HFF-Myc (cell line): ENCODE results near the gene CFAP251.
A peak's percentile ranks its signal among the peaks of the same experiment; 100 is the strongest.
"Not testable (repeated sequence)": the region's sequence is repeated elsewhere in the genome, so short reads cannot be mapped to it uniquely, and the experiment has no call there.

Experiments used
- DNase-seq: peaks from one replicate; pipeline ENCODE4 v3.0.0-alpha.2; 2011; ENCODE audit warnings: low read depth; ENCODE audit errors: extremely low read depth
- H3K4me3 ChIP-seq: replicated peaks from 2 replicates; pipeline ENCODE4 v1.5.1; 2011; ENCODE audit warnings: low read depth, mild to moderate bottlenecking, control low read depth, low read length
- TF ChIP-seq, protein P1 (sequence below): IDR thresholded peaks from 2 replicates; pipeline ENCODE4 v1.5.1; 2012; ENCODE audit warnings: mild to moderate bottlenecking, low read depth, low read length, control low read depth; ENCODE audit errors: missing control alignments

Gene CFAP251

DNA sequence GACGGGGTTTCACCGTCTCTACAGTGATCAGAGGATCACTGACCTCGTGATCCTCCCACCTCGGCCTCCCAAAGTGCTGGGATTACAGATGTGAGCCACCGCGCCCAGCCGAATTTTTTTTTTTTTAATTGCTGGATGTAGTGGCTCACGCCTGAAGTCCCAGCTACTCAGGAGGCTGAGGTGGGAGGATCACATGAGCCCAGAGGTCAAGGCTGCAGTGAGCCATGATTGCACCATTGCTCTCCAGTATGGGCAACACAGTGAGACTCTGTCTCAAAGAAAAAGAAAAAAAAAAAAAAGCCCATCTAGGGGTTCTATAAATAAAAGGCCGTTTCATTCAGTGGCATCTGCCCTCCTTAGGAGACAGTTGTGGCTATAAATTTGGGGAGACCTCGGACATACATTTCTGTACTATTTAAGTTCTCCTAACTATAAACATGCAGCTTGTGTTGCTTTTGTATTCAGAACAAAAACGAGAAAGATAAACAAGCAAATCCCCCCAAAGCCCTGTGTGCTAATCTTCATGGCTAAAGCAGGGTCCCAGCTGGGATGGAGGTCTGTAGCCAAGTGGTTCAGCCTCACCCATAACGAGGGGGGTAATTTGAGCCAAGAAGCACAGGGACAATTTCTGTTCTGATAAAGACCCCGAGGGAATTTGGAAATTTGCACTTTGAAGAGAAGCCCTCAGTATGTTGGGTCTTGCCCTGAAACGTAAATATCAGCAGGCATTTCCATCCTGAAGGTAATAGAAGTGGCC is 68.3 kb downstream of the CFAP251 start:
- H3K4me3 ChIP-seq: no peak overlapping the region
- TF ChIP-seq, protein P1, sequence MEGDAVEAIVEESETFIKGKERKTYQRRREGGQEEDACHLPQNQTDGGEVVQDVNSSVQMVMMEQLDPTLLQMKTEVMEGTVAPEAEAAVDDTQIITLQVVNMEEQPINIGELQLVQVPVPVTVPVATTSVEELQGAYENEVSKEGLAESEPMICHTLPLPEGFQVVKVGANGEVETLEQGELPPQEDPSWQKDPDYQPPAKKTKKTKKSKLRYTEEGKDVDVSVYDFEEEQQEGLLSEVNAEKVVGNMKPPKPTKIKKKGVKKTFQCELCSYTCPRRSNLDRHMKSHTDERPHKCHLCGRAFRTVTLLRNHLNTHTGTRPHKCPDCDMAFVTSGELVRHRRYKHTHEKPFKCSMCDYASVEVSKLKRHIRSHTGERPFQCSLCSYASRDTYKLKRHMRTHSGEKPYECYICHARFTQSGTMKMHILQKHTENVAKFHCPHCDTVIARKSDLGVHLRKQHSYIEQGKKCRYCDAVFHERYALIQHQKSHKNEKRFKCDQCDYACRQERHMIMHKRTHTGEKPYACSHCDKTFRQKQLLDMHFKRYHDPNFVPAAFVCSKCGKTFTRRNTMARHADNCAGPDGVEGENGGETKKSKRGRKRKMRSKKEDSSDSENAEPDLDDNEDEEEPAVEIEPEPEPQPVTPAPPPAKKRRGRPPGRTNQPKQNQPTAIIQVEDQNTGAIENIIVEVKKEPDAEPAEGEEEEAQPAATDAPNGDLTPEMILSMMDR: no peak

GRCh38 chr12:121988519-121988918 is 70.1 kb downstream of the CFAP251 start:
- not testable (repeated sequence) for H3K4me3 ChIP-seq, DNase-seq

More for the DNA sequence above, 68.3 kb downstream of the CFAP251 start:
- no peak for DNase-seq

DNA sequence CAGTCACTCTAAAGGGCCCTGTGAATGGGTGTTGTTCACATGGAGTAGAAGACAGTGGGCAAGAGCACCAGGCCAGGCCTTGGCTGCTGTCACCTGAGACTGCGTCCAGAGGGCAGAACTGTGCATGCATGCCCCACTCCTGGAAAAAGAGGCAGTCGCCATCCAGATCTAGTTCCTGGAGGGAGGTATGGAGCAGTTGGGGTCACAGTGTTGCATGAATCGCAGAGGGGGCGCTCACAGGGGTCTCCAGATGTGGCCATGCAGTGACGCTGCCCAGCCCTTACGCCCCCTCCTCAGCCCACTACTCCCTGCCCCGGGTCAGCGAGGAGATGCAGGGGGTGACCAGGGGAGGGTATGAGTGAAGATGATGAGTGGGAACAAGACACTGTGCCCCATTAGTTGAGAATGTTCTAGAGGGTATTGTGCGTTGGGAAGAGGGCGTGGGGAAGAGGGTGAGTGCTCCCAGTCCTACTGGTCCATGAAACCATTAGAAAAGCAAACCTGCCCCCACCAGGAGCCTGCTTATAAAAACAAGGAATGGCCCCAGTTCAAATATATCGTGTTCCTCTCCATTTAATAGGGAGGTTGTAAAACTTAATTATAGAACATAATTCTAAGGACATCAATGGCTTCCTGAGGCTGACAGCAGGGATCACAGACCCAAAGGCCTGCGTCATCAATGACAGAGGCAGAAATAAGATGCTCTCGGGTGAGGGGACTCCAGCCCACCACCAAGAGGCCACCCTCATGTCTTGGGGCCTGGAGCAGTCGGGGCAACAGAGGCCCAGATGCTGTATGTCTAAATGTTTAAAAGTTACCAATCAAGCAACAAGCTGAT is 71.1 kb downstream of the CFAP251 start:
- no peak for DNase-seq
- TF ChIP-seq, protein P1: no peak

DNA sequence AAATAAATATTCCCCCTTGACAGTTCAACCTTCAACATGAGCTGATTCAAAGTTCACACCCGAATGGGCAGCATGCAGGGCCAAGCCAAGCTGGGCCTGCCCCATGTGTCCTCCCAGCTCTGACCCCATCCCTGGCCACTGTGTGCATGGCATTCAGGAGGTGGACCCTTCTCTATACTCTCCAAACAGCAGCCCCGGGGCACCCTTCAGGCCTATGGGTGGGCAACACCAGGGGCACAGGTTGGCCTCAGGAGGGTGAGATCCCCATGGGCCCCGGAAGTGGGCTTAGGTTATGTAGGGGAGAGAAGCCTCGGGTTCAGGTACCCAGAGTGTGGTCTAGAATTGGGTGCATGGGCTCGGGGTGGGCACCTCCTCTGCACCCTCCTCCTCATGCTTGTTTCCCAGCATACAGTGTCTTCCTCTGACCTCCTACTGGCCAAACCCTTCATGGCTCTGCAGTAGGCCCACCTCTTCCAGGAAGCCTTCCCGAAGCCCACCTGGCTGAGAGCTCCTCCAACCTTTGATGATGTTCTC is 71.8 kb downstream of the CFAP251 start:
- TF ChIP-seq, protein P1: no peak
- H3K4me3 ChIP-seq: no peak overlapping the region
- DNase-seq: no peak

More for the DNA sequence above, 71.1 kb downstream of the CFAP251 start:
- H3K4me3 ChIP-seq: no peak overlapping the region

GRCh38 chr12:121990692-121991603 is 72.6 kb downstream of the CFAP251 start:
- peak; percentile 47 for DNase-seq
- H3K4me3 ChIP-seq: no peak overlapping the region
- TF ChIP-seq, protein P1: no peak

DNA sequence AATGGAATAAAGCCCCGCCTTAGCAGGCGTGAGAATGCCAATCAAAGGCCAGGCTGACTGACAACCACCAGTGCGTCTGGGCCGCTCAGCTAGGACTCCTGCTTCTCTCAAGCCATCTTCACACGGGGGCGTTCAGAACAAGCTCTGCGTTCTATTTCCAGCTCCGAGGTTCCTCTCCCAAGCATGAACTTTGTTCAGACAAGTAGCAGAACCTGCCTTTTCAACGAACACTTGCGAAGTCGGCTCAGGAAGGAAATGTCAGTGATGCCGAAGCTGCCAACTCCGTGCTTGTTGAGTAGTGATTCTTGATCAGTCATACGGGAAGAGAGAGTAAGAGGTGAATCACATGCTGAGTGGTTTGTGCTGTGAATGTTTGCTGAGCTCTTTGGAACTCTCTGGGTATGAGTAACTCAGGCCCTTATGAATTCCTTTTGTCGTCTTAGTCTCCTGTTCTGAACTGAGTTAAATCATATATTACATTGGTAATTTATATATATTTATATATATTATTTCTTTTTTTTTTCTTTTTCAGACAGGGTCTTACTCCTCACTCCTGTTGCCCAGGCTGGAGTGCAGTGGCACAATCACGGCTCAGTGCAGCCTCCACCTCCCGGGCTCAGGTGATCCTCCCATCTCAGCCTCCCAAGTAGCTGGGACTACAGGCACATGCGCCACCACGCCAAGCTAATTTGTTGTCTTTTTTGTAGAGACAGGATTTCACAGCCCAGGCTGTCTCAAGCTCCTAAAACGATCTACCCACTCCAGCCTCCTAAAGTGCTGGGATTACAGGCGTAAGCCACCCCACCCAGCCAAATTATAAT is 73.9 kb downstream of the CFAP251 start:
- DNase-seq: peak; percentile 83
- no peak overlapping the region for H3K4me3 ChIP-seq

More for the DNA sequence above, 73.9 kb downstream of the CFAP251 start:
- TF ChIP-seq, protein P1: no peak
